Aorta (tissue), 5 donors: ENCODE data around the gene P3H2. TPM values are rescaled to one million over a fixed set of nuclear protein-coding genes. Genes with fewer than 3 reads are reported as not detected.

Experiments
- ATAC-seq: fragments of 200-7000 bp; cut with Tn5 transposase; one replicate; pipeline ENCODE4 v1.9.1; 2022; ENCODE audit warnings: moderate library complexity; ENCODE audit not compliant: low FRiP score
- DNase-seq, 2 donors: peaks; one replicate each; pipeline ENCODE4 v3.0.0-alpha.2; 2020
- H3K27ac ChIP-seq, 2 donors: one replicate each; pipeline ENCODE4 v1.5.1; 2013; ENCODE audit warnings: low read length in 2 of 2, mild to moderate bottlenecking in 2 of 2, moderate library complexity in 2 of 2, control low read depth in 1 of 2, inconsistent platforms in 1 of 2, low read depth in 1 of 2
- H3K27me3 ChIP-seq, 2 donors: one replicate each; pipeline ENCODE4 v1.6.1; 2013; ENCODE audit warnings: control low read depth in 1 of 2, low read length in 1 of 2, mild to moderate bottlenecking in 1 of 2, moderate library complexity in 1 of 2; ENCODE audit not compliant: insufficient read depth in 2 of 2, control insufficient read depth in 1 of 2
- H3K36me3 ChIP-seq, 2 donors: one replicate each; pipeline ENCODE4 v1.6.1; 2013; ENCODE audit warnings: control low read depth in 1 of 2, low read length in 1 of 2, mild to moderate bottlenecking in 1 of 2; ENCODE audit not compliant: insufficient read depth in 2 of 2, control insufficient read depth in 1 of 2
- H3K4me1 ChIP-seq, 2 donors: one replicate each; pipeline ENCODE4 v1.6.1; 2013; ENCODE audit warnings: low read length in 2 of 2, control low read depth in 1 of 2, mild to moderate bottlenecking in 1 of 2, moderate library complexity in 1 of 2; ENCODE audit not compliant: insufficient read depth in 2 of 2, control insufficient read depth in 1 of 2
- H3K4me3 ChIP-seq, 2 donors: one replicate each; pipeline ENCODE4 v1.5.1; 2013; ENCODE audit warnings: low read length in 2 of 2, control low read depth in 1 of 2, mild to moderate bottlenecking in 1 of 2
- H3K9me3 ChIP-seq: one replicate; pipeline ENCODE4 v1.6.1; 2013; ENCODE audit warnings: mild to moderate bottlenecking, low read length; ENCODE audit not compliant: control insufficient read depth
- WGBS, 2 donors: extraction: QIAGEN DNeasy Blood & Tissue Kit; methylation state at CpG; one replicate each; pipeline ENCODE4 v1.1.7; 2013; 5-methylcytosine and 5-hydroxymethylcytosine counted together
- intact Hi-C, 2 donors: fragments of 100-400 bp; cut with DNase I; formaldehyde crosslinking; loops; one replicate each; pipeline versions ENCODE4 v1.14.2 to v1.15.0; 2022
- polyA plus RNA-seq, 2 donors: library from polyadenylated mRNA; stranded (reverse); fragments of 200-250 nt; gene quantifications; one replicate each; pipeline ENCODE4 v1.2.3, GENCODE V29; 2013
- total RNA-seq, 2 donors: library from RNA; stranded (reverse); fragmentation: NEBNext Ultra II Directional; extraction: Animal tissue kit (Norgen Biotek cat#: 25700); gene quantifications; one replicate each; pipeline ENCODE4 v1.2.1, GENCODE V29; 2021
- donor health status: healthy with polysubstance abuse.
- donor health status: Bipolar disorder and iron deficiency.
- donor health status: DM: no; HTN: no; CAD: no.
- donor health status: DM: no; HTN: no; CAD: no.
- donor health status: DM: yes; HTN: yes; CAD: no.

P3H2 gene
- total and polyA plus RNA-seq, 4 donors: 6.1 to 25.8 (median 15.7) TPM

GRCh38 chr3:189927975-189928895 lies 192.5 kb downstream of the P3H2 start:
- 74 to 78% methylated on average over 6 of the region's 6 CpGs for WGBS, 2 donors
- Histone ChIP-seq H3K4me1 (no peaks in the 10 kb centered on the region), H3K9me3 (no peaks in the 10 kb centered on the region), H3K27me3 (no peaks in the 10 kb centered on the region), H3K27ac (no peak overlapping the region), H3K36me3 (no peaks in the 10 kb centered on the region), H3K4me3 (no peak overlapping the region)
- intact Hi-C loops: no loop called here
- ATAC-seq (no peak), DNase-seq (no peak)

- H3K4me1 ChIP-seq: no peaks in the 10 kb centered on the region
- no peak overlapping the region for H3K27ac ChIP-seq
- ATAC-seq (no peak), DNase-seq (no peak)
- H3K27me3 ChIP-seq: no peaks in the 10 kb centered on the region
- no peaks in the 10 kb centered on the region for H3K9me3 ChIP-seq
- H3K4me3 ChIP-seq: no peak overlapping the region
- intact Hi-C loops: no loop called here
- H3K36me3 ChIP-seq: no peaks in the 10 kb centered on the region
These were observed 198.9 kb downstream of the P3H2 start for GRCh38 chr3:189921770-189922169.

GRCh38 chr3:189914799-189915198 lies 205.9 kb downstream of the P3H2 start:
- Histone ChIP-seq H3K4me1 (no peaks in the 10 kb centered on the region), H3K36me3 (no peaks in the 10 kb centered on the region), H3K27ac (no peak overlapping the region), H3K27me3 (no peaks in the 10 kb centered on the region), H3K4me3 (no peak overlapping the region), H3K9me3 (no peaks in the 10 kb centered on the region)
- no peak for DNase-seq
- no peak for ATAC-seq
- intact Hi-C loops: no loop called here
- 82 to 91% methylated on average over 3 of the region's 3 CpGs for WGBS, 2 donors

GRCh38 chr3:189911001-189911400 lies 209.7 kb downstream of the P3H2 start:
- 57 to 63% methylated on average over 1 of the region's 1 CpG for WGBS, 2 donors
- H3K9me3 ChIP-seq: no peaks in the 10 kb centered on the region
- no peaks in the 10 kb centered on the region for H3K27me3 ChIP-seq
- intact Hi-C loops: no loop called here
- DNase-seq: no peak
- H3K4me1 ChIP-seq: no peaks in the 10 kb centered on the region
- no peaks in the 10 kb centered on the region for H3K36me3 ChIP-seq
- H3K4me3 ChIP-seq: no peak overlapping the region
- ATAC-seq: no peak
- H3K27ac ChIP-seq: no peak overlapping the region

GRCh38 chr3:189909573-189909972 lies 211.1 kb downstream of the P3H2 start:
- no peaks in the 10 kb centered on the region for H3K27me3 ChIP-seq
- H3K27ac ChIP-seq: no peak overlapping the region
- ATAC-seq: no peak
- H3K4me3 ChIP-seq: no peak overlapping the region
- no peak for DNase-seq
- WGBS, 2 donors: 90 to 92% methylated on average over 2 of the region's 2 CpGs
- H3K36me3 ChIP-seq: no peaks in the 10 kb centered on the region
- intact Hi-C loops: no loop called here
- H3K9me3 ChIP-seq: no peaks in the 10 kb centered on the region
- H3K4me1 ChIP-seq: no peaks in the 10 kb centered on the region

GRCh38 chr3:189909139-189909538 lies 211.6 kb downstream of the P3H2 start:
- no peak overlapping the region for H3K4me3 ChIP-seq
- H3K9me3 ChIP-seq: no peaks in the 10 kb centered on the region
- 78 to 83% methylated on average over 3 of the region's 3 CpGs for WGBS, 2 donors
- no peak for ATAC-seq
- H3K36me3 ChIP-seq: no peaks in the 10 kb centered on the region
- intact Hi-C loops: no loop called here
- no peak overlapping the region for H3K27ac ChIP-seq
- no peaks in the 10 kb centered on the region for H3K4me1 ChIP-seq
- DNase-seq: no peak
- no peaks in the 10 kb centered on the region for H3K27me3 ChIP-seq

- H3K27ac ChIP-seq: no peak overlapping the region
- H3K4me3 ChIP-seq: no peak overlapping the region
- no peaks in the 10 kb centered on the region for H3K27me3 ChIP-seq
- DNase-seq: no peak
- H3K4me1 ChIP-seq: no peaks in the 10 kb centered on the region
- intact Hi-C loops: no loop called here
- no peaks in the 10 kb centered on the region for H3K9me3 ChIP-seq
- no peaks in the 10 kb centered on the region for H3K36me3 ChIP-seq
- no peak for ATAC-seq
These were observed 212.1 kb downstream of the P3H2 start for GRCh38 chr3:189908646-189909045.

GRCh38 chr3:189907803-189908202 lies 212.9 kb downstream of the P3H2 start:
- WGBS, 2 donors: 83 to 84% methylated on average over 6 of the region's 6 CpGs
- no peak for DNase-seq
- intact Hi-C loops: no loop called here
- ATAC-seq: no peak
- Histone ChIP-seq H3K27ac (no peak overlapping the region), H3K27me3 (no peaks in the 10 kb centered on the region), H3K4me3 (no peak overlapping the region), H3K9me3 (no peaks in the 10 kb centered on the region), H3K36me3 (no peaks in the 10 kb centered on the region), H3K4me1 (no peaks in the 10 kb centered on the region)
